Nephron progenitor cell (in vitro differentiated cells): ENCODE data around the gene RNF214.

Experiments used
- DNase-seq: peaks from one replicate; pipeline ENCODE4 v3.0.0; 2021
- H3K27ac Mint-ChIP-seq: 2 replicates; pipeline ENCODE4 v1.8.0; 2021; ENCODE audit warnings: mild to moderate bottlenecking, moderate library complexity, mixed read lengths
- H3K27me3 Mint-ChIP-seq: 2 replicates; pipeline ENCODE4 v1.8.0; 2021; ENCODE audit warnings: mild to moderate bottlenecking, low read depth, mixed read lengths; ENCODE audit not compliant: poor library complexity
- H3K36me3 Mint-ChIP-seq: 2 replicates; pipeline ENCODE4 v1.8.0; 2021; ENCODE audit warnings: low read depth, mixed read lengths
- H3K4me1 Mint-ChIP-seq: 2 replicates; pipeline ENCODE4 v1.8.0; 2021; ENCODE audit warnings: mixed read lengths
- H3K4me3 Mint-ChIP-seq: 2 replicates; pipeline ENCODE4 v1.8.0; 2021; ENCODE audit warnings: mild to moderate bottlenecking, moderate library complexity, mixed read lengths
- H3K9me3 Mint-ChIP-seq: 2 replicates; pipeline ENCODE4 v1.8.0; 2021; ENCODE audit warnings: mild to moderate bottlenecking, moderate library complexity, mixed read lengths
- TF ChIP-seq, protein P1 (sequence below): fragments of 200-600 bp; sonication (generic); IDR thresholded peaks from 2 replicates; pipeline ENCODE4 v1.5.0; 2021; ENCODE audit warnings: antibody characterized with exemption

RNF214 gene

DNA sequence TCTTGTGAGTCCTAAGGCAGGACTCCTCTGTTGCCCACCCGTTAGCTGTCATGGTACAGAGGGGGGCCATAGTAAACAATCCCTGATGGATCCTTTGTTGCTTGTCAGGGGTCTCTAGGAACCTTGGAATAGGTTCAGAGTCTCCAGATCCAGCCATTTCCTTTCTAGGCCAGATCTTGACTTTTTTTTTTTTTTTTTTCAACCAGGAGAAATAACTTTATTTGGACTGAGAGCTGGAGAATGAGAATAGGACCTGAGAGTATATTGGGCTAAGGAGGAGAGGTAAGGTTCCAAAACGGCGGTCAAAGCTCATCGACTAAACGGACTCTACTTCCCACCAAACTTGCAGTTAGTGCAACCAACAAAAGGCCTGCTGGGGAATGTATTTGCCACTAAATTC is 102.9 kb downstream of the RNF214 start:
- Mint-ChIP-seq H3K27ac (peak overlapping the region; percentile 70), H3K4me1 (peaks cover 4% of the 10 kb centered on the region), H3K4me3 (no peak overlapping the region), H3K9me3 (no peaks in the 10 kb centered on the region), H3K36me3 (peaks cover 34% of the 10 kb centered on the region), H3K27me3 (no peaks in the 10 kb centered on the region)
- TF ChIP-seq, protein P1, sequence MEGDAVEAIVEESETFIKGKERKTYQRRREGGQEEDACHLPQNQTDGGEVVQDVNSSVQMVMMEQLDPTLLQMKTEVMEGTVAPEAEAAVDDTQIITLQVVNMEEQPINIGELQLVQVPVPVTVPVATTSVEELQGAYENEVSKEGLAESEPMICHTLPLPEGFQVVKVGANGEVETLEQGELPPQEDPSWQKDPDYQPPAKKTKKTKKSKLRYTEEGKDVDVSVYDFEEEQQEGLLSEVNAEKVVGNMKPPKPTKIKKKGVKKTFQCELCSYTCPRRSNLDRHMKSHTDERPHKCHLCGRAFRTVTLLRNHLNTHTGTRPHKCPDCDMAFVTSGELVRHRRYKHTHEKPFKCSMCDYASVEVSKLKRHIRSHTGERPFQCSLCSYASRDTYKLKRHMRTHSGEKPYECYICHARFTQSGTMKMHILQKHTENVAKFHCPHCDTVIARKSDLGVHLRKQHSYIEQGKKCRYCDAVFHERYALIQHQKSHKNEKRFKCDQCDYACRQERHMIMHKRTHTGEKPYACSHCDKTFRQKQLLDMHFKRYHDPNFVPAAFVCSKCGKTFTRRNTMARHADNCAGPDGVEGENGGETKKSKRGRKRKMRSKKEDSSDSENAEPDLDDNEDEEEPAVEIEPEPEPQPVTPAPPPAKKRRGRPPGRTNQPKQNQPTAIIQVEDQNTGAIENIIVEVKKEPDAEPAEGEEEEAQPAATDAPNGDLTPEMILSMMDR = no peak
- no peak for DNase-seq
